ENCODE measurements around the gene DDX24. TPM values are rescaled to one million over a fixed set of nuclear protein-coding genes. Genes with fewer than 3 reads are reported as not detected.

The DDX24 gene
- total RNA-seq, 1 experiment from 2014 or later, result 135 TPM

DNA sequence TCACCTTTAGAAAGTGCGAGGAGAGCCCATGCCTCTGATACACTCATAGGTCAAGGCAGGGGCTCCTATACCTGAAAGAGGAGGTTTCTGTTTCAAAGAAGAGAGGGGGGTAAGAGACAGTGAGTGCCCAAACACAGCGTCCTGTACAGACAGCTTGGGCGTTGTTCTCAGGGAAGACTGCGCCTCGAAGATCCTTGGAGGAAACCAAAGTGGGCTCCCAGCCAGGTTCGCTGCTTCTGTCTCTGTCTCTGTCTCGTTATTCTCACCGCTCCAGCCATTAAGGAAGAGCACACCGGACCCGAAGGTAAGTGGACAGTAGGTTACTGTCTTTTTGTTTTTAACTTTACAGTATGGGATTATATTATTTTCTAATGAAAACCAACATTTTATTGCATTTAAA, 23.7 kb upstream of the DDX24 start:
- BruUV-seq (replicated peaks), result no TSS peak
- TF ChIP-seq, protein P1, sequence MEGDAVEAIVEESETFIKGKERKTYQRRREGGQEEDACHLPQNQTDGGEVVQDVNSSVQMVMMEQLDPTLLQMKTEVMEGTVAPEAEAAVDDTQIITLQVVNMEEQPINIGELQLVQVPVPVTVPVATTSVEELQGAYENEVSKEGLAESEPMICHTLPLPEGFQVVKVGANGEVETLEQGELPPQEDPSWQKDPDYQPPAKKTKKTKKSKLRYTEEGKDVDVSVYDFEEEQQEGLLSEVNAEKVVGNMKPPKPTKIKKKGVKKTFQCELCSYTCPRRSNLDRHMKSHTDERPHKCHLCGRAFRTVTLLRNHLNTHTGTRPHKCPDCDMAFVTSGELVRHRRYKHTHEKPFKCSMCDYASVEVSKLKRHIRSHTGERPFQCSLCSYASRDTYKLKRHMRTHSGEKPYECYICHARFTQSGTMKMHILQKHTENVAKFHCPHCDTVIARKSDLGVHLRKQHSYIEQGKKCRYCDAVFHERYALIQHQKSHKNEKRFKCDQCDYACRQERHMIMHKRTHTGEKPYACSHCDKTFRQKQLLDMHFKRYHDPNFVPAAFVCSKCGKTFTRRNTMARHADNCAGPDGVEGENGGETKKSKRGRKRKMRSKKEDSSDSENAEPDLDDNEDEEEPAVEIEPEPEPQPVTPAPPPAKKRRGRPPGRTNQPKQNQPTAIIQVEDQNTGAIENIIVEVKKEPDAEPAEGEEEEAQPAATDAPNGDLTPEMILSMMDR (IDR thresholded peaks at IDR 0.05; ENCODE audit: unreplicated experiment), result no peak
- no peaks in the 10 kb centered on the region for H3K36me3 Mint-ChIP-seq (ENCODE audit: insufficient read depth, unreplicated experiment)
- peaks cover under 1% of the 10 kb centered on the region for H3K4me1 Mint-ChIP-seq (ENCODE audit: insufficient read depth, unreplicated experiment)
- H3K27ac Mint-ChIP-seq (ENCODE audit: low read depth, unreplicated experiment), result no peak overlapping the region
- DNase-seq (ENCODE audit: unreplicated experiment), result no peak
- no peaks in the 10 kb centered on the region for H3K27me3 Mint-ChIP-seq (ENCODE audit: insufficient read depth, unreplicated experiment)
- intact Hi-C loops (cut with micrococcal nuclease), result no loop called here
- ChIA-PET CTCF (interaction anchor here (1.2 kb wide), 1 partner anchor 20 kb away, joined by 3 read pairs; no protein-coding TSS in a partner anchor), POLR2A (no interaction called here)
- no peak overlapping the region for H3K4me3 Mint-ChIP-seq (ENCODE audit: unreplicated experiment)
- H3K9me3 Mint-ChIP-seq (ENCODE audit: unreplicated experiment), result no peaks in the 10 kb centered on the region

DNA sequence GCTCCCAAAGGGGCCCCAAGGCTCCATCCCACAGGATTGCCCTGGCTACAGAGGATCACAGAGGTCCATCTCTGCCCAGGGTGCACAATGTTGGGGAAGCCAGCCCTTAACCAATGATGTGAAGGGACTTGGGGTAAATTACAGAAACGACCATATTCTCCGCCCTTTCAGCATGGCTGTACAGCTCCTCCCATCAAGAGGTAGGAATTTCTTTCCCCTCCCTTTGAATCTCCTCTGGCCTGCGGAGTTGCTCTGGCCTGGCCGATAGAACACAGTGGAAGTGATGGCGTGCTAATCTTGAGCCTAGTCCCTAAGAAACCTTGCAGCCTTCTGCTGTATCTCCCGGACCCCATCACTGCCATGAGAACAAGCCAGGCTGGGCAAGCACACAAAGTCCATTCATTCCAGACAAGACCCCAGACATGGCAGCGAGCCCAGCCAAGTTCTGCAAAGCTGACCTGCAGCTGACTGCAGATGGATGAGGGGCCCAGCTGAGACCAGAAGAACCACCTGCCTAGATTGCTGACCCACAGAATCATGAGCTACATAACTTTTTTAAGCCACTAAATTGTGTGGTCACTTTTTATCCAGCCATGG, 22.6 kb upstream of the DDX24 start:
- H3K36me3 Mint-ChIP-seq (ENCODE audit: insufficient read depth, unreplicated experiment), result no peaks in the 10 kb centered on the region
- intact Hi-C loops (cut with micrococcal nuclease), result no loop called here
- BruUV-seq (replicated peaks), result no TSS peak
- no peak overlapping the region for H3K4me3 Mint-ChIP-seq (ENCODE audit: unreplicated experiment)
- H3K27me3 Mint-ChIP-seq (ENCODE audit: insufficient read depth, unreplicated experiment), result no peaks in the 10 kb centered on the region
- TF ChIP-seq, protein P1 (IDR thresholded peaks at IDR 0.05; ENCODE audit: unreplicated experiment), result no peak
- ChIA-PET CTCF (interaction anchor here (0.7 to 1.0 kb wide), 2 partner anchors 29 to 68 kb away, joined by 3 read pairs; no protein-coding TSS in a partner anchor), POLR2A (no interaction called here)
- no peaks in the 10 kb centered on the region for H3K4me1 Mint-ChIP-seq (ENCODE audit: insufficient read depth, unreplicated experiment)
- H3K27ac Mint-ChIP-seq (ENCODE audit: low read depth, unreplicated experiment), result no peak overlapping the region
- no peaks in the 10 kb centered on the region for H3K9me3 Mint-ChIP-seq (ENCODE audit: unreplicated experiment)
- DNase-seq (ENCODE audit: unreplicated experiment), result no peak

DNA sequence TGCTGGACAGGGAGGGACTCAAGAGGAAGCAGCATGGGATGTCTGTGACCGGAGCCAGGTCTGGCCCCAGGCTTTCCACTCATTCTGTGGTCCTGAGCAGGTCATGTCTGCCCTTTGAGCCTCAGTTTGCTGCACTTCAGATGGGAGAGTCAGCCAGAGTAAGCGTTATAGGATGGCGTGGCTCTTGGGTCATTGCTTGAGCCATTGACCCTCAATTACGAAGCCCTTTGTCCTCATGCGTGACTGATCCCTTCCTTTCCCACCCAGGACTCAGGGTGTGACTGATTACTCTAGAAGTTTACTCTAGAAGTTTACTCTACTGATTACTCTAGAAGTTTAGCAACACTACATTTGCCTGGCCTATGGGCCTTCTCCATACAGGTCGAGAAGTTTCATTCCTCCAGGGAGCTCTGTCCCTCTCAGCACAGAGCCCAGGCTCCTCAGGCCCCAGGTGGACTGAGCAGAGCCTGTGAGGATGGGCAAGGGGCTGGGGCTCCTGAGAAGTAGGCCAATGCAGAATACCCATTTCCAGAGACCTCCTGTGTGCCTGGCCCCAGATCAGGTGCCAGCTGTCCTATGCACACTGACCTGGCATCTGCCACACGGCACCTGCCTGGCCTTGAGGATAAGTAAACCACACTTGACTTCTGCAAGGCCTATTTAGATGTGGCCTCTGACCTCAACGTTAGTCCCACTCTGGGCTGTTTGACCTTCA, 21.9 kb upstream of the DDX24 start:
- POLR2A ChIA-PET, result no interaction called here
- TF ChIP-seq, protein P1 (IDR thresholded peaks at IDR 0.05; ENCODE audit: unreplicated experiment), result no peak
- BruUV-seq (replicated peaks), result no TSS peak
- H3K27ac Mint-ChIP-seq (ENCODE audit: low read depth, unreplicated experiment), result no peak overlapping the region
- CTCF ChIA-PET, result interaction anchor here (1.0 kb wide), 1 partner anchor 67 kb away, joined by 3 read pairs; no protein-coding TSS in a partner anchor
- H3K4me3 Mint-ChIP-seq (ENCODE audit: unreplicated experiment), result no peak overlapping the region
- H3K27me3 Mint-ChIP-seq (ENCODE audit: insufficient read depth, unreplicated experiment), result no peaks in the 10 kb centered on the region
- no peak for DNase-seq (ENCODE audit: unreplicated experiment)
- no peaks in the 10 kb centered on the region for H3K4me1 Mint-ChIP-seq (ENCODE audit: insufficient read depth, unreplicated experiment)
- intact Hi-C loops (cut with micrococcal nuclease), result no loop called here
- H3K9me3 Mint-ChIP-seq (ENCODE audit: unreplicated experiment), result no peaks in the 10 kb centered on the region
- H3K36me3 Mint-ChIP-seq (ENCODE audit: insufficient read depth, unreplicated experiment), result no peaks in the 10 kb centered on the region

DNA sequence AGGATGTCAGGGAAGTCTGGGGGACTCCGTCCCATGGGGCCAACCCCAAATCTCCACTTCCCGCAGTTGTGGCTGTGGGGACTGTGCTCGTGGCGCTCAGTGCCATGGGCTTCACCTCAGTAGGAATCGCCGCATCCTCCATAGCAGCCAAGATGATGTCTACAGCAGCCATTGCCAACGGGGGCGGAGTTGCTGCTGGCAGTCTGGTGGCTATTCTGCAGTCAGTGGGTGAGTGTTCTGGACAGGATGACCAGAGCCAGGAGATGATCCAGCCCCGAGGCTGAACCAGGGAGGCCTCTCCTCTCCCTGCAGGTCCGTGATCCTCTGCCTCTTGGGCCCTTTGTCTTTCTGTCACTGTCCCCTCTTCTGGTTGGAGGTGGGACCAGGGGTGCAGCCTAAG, 20.7 kb upstream of the DDX24 start:
- no peak overlapping the region for H3K27ac Mint-ChIP-seq (ENCODE audit: low read depth, unreplicated experiment)
- no peaks in the 10 kb centered on the region for H3K36me3 Mint-ChIP-seq (ENCODE audit: insufficient read depth, unreplicated experiment)
- H3K4me1 Mint-ChIP-seq (ENCODE audit: insufficient read depth, unreplicated experiment), result no peaks in the 10 kb centered on the region
- H3K9me3 Mint-ChIP-seq (ENCODE audit: unreplicated experiment), result no peaks in the 10 kb centered on the region
- H3K4me3 Mint-ChIP-seq (ENCODE audit: unreplicated experiment), result no peak overlapping the region
- TF ChIP-seq, protein P1 (IDR thresholded peaks at IDR 0.05; ENCODE audit: unreplicated experiment), result no peak
- no peaks in the 10 kb centered on the region for H3K27me3 Mint-ChIP-seq (ENCODE audit: insufficient read depth, unreplicated experiment)
- no TSS peak for BruUV-seq (replicated peaks)
- intact Hi-C loops (cut with micrococcal nuclease), result no loop called here
- no peak for DNase-seq (ENCODE audit: unreplicated experiment)
- ChIA-PET CTCF (no interaction called here), POLR2A (interaction anchor here (1.4 kb wide), 1 partner anchor 10 kb away, joined by 3 read pairs; no protein-coding TSS in a partner anchor)
